T47D (cell line): ENCODE data around the gene EXOC2.
A peak's percentile ranks its signal among the peaks of the same experiment; 100 is the strongest.
"Not testable (repeated sequence)": the region's sequence is repeated elsewhere in the genome, so short reads cannot be mapped to it uniquely, and the experiment has no call there.

Source experiments
- DNase-seq, 2 experiments: peaks; one replicate each; pipeline versions ENCODE4 v3.0.0 to v3.0.0-alpha.2; 2011 to 2012; ENCODE audit warnings: low read depth in 1 of 2, low spot score in 1 of 2
- JUND ChIP-seq: IDR thresholded peaks from 2 replicates; pipeline ENCODE4 v1.6.1; 2012; ENCODE audit warnings: low read depth
- in situ Hi-C: cut with HindIII; loops from 2 replicates; pipeline ENCODE4 v1.10.0; 2016; ENCODE audit warnings: low sequenced_read_pairs, low pct_unique_long_range_greater_than_20kb

EXOC2 gene

GRCh38 chr6:705047-705446 is 12.1 kb upstream of the EXOC2 start:
- DNase-seq: peak; percentile 30 to 62
- in situ Hi-C loops: no loop called here
- TF ChIP-seq JUND: no peak

- no peak for TF ChIP-seq JUND
- DNase-seq: no peak
- in situ Hi-C loops: no loop called here
Measured at GRCh38 chr6:704046-704445, 11.1 kb upstream of the EXOC2 start.

GRCh38 chr6:703552-703951 is 10.6 kb upstream of the EXOC2 start:
- no peak for TF ChIP-seq JUND
- DNase-seq: no peak
- in situ Hi-C loops: no loop called here

- DNase-seq: no peak
- in situ Hi-C loops: no loop called here
Measured at GRCh38 chr6:701700-702479, 9.0 kb upstream of the EXOC2 start.

GRCh38 chr6:701215-701614 is 8.3 kb upstream of the EXOC2 start:
- TF ChIP-seq JUND: no peak
- in situ Hi-C loops: no loop called here
- no peak for DNase-seq

More at GRCh38 chr6:701700-702479, 9.0 kb upstream of the EXOC2 start:
- TF ChIP-seq JUND: no peak

GRCh38 chr6:700490-700889 is 7.6 kb upstream of the EXOC2 start:
- TF ChIP-seq JUND: no peak
- in situ Hi-C loops: no loop called here
- no peak for DNase-seq

GRCh38 chr6:699319-699718 is 6.4 kb upstream of the EXOC2 start:
- in situ Hi-C loops: no loop called here
- no peak for TF ChIP-seq JUND
- no peak for DNase-seq

GRCh38 chr6:694431-695126 is 1.6 kb upstream of the EXOC2 start:
- DNase-seq, in situ Hi-C loops: not testable (repeated sequence)

- no peak for TF ChIP-seq JUND
- in situ Hi-C loops: no loop called here
- DNase-seq: no peak
Measured at GRCh38 chr6:693723-694009, 727 bp upstream of the EXOC2 start.

- peak; percentile 24 to 67 for DNase-seq
Measured at GRCh38 chr6:692356-692851, 535 bp downstream of the EXOC2 start.

GRCh38 chr6:689223-689622 is 3.7 kb downstream of the EXOC2 start:
- DNase-seq: no peak
- in situ Hi-C loops: no loop called here
- no peak for TF ChIP-seq JUND

More at GRCh38 chr6:692356-692851, 535 bp downstream of the EXOC2 start:
- TF ChIP-seq JUND: no peak
- in situ Hi-C loops: no loop called here

- peak; percentile 33 to 53 for DNase-seq
- no peak for TF ChIP-seq JUND
- in situ Hi-C loops: no loop called here
Measured at GRCh38 chr6:686497-686896, 6.4 kb downstream of the EXOC2 start.

- no peak for TF ChIP-seq JUND
- no peak for DNase-seq
- in situ Hi-C loops: no loop called here
Measured at GRCh38 chr6:684831-685636, 7.9 kb downstream of the EXOC2 start.
